ENCODE results near the gene TNS1.
"Not testable (repeated sequence)": the region's sequence is repeated elsewhere in the genome, so short reads cannot be mapped to it uniquely, and the experiment has no call there.

The TNS1 gene

GRCh38 chr2:218002845-218003180 is at the start of gene TNS1:
TNS1 (minus strand) TSS chr2:218002995; CDS start chr2:218002872, 123 bp downstream.
- DNase-seq = no peak

GRCh38 chr2:218051903-218052302 is 49.1 kb upstream of the TNS1 start:
- no peak for DNase-seq

DNA sequence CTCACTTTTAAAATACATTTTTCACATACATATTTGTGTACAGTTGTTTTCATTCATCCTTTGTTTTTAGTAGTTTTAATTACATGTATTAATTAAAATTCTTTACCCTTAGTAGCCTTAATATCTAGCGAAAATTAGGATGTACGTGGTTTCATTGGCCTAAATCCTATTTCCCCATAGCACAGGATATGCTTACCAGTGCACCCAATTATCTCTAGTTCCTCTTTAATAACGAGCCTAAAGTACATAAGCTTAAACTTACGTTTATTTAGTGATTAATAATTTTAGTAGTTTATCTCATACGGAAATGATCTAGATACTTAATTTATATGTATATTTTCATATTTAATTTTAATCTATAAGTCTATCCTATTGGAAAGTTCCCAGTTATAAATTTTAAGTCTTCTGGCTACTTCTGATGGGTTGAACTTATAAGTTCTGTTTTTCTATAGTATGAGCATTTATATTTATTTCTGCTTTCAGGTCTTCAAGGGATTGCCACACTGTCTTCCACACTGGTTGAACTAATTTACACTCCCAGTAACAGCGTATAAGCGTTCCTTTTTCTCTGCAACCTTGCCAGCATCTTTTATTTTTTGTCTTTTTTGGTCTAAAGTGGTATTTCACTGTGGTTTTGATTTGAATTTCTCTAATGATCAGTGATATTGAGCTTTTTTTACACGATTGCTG is 44.9 kb upstream of the TNS1 start:
- no peak for DNase-seq

GRCh38 chr2:218046238-218046637 is 43.4 kb upstream of the TNS1 start:
- DNase-seq = no peak

- DNase-seq = not testable (repeated sequence)
Observed at GRCh38 chr2:218044599-218044998, 41.8 kb upstream of the TNS1 start.

DNA sequence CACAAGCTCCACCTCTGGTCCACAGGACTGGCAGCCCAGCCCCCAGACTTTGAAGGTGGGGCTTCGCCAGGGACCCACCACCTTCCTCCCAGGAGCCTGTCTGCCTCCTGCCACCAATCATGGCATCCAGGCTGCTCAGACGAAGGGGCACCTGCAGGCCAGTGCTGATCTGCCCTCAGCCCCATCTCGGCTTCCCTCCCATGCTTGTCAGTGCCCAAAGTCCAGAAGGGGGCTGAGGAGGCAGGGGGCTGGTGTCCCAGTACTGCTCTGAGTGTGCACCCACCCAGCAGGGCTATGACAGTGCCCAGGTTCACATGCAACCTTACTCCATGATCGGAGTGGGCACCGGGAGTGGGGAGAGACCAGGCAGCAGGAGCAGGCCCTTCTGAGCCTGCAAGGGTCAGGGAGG is 40.9 kb upstream of the TNS1 start:
- DNase-seq = no peak

- no peak for DNase-seq
Observed at GRCh38 chr2:218043100-218043499, 40.3 kb upstream of the TNS1 start.

GRCh38 chr2:218041302-218042168 is 38.7 kb upstream of the TNS1 start:
- DNase-seq = no peak

GRCh38 chr2:218040883-218041282 is 38.1 kb upstream of the TNS1 start:
- no peak for DNase-seq

GRCh38 chr2:218039171-218039570 is 36.4 kb upstream of the TNS1 start:
- no peak for DNase-seq

GRCh38 chr2:218036371-218036770 is 33.6 kb upstream of the TNS1 start:
- no peak for DNase-seq

GRCh38 chr2:218035463-218036100 is 32.8 kb upstream of the TNS1 start:
- no peak for DNase-seq

- peak; percentile 73 for DNase-seq
Observed at GRCh38 chr2:218034497-218035213, 31.9 kb upstream of the TNS1 start.

- DNase-seq = no peak
Observed at GRCh38 chr2:218033590-218034496, 31.0 kb upstream of the TNS1 start.

GRCh38 chr2:218033208-218033589 is 30.4 kb upstream of the TNS1 start:
- DNase-seq = no peak

DNA sequence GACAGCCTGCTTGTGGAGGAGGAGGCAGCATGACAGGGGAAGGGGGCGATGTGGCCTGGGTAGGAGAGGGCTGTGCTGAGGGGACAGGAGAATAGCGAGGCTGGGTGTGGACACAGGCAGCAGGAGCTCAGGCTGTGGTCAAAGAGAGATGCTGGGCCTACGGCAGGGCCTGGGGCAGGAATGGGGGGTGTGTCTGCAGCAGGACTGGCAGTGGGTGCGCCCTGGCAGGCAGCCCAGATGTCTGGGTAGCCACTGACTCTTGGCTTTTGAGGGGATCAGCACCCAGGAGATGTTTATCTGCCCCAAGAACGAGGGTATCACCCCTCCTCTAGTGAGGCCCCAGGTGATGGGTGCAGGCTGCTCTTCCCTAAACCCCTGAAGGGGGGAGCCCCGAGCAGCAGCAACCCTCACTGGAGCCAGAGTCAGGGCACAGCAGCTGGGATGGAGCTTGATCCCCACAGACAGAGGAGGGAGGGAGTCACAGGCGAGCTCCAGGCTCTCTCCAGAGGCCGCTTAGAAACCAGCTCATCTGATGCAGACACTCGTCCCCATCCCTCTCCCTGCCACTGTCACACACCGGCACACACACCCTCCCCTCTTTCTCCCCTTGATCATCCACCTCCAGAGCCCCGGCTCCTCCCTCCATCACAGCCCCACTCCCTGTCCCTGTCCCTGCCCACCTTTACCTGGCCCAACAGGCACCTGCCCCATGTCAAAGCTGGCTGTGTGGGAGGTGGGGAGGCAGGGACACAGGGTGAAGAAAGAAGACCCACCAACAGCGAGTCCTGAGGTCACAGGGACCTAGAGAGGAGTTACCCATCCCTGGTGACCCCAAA is 29.8 kb upstream of the TNS1 start:
- no peak for DNase-seq

DNA sequence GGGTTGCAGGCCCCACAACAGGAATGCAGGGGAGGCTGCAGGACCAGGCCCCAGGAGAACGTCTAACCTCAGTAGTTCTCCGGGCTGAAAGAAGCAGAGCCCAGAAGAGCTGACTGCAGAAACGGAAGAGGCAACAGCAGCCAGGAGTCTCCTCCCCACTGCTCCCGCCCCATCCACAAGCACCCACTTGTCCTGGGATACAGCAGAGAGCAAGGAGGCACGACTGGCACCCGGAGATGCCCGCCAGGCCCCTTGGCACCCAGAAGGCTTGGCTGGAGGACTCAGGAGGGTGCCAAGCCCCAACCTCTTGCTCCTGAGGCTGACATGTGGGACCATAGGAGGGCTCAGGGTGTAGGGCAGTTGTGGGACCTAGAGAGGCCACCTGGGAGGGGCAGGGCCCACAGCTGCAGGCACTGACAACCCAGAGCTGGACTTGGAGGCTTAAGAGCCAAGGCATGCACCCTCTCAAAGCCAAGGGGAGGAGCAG is 29.0 kb upstream of the TNS1 start:
- DNase-seq = no peak

DNA sequence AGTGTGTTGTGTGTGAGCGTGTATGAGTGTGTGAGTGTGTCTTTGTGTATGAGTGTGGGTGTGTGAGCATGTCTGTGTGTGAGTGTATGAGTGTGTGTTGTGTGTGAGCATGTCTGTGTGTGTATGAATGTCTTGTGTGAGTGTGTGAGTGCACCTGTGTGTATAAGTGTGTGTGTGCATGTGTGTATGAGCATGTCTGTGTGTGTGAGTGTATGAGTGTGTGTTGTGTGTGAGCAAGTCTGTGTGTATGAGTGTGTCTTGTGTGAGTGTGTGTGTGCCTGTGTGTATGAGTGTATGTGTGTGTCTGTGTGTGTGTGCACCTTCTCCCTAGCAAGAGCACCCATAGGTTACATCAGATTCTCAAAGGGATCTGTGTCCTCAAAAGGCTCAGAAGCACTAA is 28.5 kb upstream of the TNS1 start:
- DNase-seq = no peak

DNA sequence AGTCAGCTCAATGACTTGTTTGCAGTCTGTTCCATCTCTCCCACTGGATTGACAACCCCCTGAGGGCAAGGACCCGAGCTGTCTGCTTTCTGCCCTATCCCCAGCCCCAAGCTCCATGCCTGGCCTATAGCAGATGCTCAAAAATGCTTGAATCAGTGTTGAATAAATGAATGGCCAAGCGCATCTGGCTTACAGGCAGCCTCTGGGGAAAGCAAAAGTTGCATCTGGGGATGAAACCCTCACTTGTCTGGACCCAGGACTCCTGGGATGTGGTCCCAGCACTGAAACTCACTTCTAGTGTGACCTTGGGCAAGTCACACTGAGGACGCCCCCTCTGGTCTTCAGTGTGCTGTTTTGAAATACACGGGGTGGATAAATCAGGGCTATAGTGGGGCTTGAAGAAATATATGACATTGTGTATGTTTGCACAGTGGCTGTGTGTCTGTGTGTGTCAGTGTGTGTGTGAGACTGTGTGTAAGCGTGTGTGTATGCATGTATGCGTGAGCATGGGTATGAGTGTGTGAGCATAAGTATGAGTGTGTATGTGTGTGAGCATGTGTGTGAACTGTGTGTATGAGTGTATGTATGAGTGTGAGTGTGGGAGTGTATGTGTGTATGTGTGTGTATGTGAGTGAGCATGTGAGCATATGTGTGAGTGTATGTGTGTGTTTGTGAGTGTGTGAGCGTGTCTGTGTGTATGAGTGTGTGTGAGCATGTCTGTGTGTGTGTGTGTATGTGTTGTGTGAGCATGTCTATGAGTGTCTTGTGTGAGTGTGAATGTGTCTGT is 27.8 kb upstream of the TNS1 start:
- DNase-seq = no peak
